ENCODE data around the gene RAI1. TPM values are rescaled to one million over a fixed set of nuclear protein-coding genes. Genes with fewer than 3 reads are reported as not detected.

RAI1 gene
- polyA plus RNA-seq, 2 of the 4 experiments (the other 2 are of a cell fraction): 3.5 to 23.8 TPM

DNA sequence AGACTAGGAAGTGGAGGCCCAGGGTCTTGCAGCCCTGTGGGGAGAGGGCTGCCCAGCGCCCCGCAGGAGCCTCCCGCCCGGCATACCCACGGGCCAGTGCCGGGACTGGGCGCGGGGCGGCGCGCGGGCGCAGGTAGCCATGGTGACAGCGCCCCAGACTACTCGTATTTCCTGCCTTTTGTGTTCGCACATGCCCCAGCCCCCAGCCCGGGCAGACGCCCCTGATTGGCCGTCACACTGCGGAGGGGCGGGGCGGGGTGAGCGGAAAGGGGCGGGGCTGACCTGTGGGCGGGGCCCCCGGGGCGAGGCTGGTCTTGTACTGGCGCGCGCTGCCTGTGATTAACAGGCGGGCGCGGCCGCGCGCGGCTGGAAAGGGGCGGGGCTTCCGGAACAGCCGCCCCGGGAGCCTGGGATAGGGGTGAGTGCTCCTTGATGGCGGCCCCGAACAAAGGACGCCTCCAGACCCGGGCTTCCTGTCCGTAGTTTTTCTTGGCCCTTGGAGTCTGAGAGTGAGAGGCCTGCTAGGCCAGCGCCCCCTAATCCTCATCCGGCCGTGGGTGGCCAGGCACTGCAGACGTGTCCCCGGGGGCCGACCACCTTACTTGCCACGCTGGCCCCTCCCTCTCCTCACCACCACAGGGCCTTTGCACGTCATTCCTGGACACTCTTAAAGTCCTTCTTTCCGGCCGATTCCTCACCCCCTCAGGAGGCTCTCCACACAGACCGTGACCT lies 71.0 kb downstream of the RAI1 start (continued):
- TF ChIP-seq HMGXB4 (CRISPR knock-in tag; IDR thresholded peaks at IDR 0.05; ENCODE audit: borderline replicate concordance) (no peak), ZNF302 (CRISPR knock-in tag; IDR thresholded peaks at IDR 0.05) (no peak), HOXB13 (CRISPR knock-in tag; IDR thresholded peaks at IDR 0.05; ENCODE audit: low read depth) (0 out of 2 replicates have a peak, but pooled peaks have one; percentile 12), MAZ (IDR thresholded peaks at IDR 0.05; ENCODE audit: borderline replicate concordance, low read depth, low read length) (no peak), KDM1A (IDR thresholded peaks at IDR 0.05; ENCODE audit: low read depth) (peak; percentile 99), HOXB5 (CRISPR knock-in tag; IDR thresholded peaks at IDR 0.05) (no peak), EP300 (IDR thresholded peaks at IDR 0.05) (no peak), FOSB (CRISPR knock-in tag; IDR thresholded peaks at IDR 0.05) (peak; percentile 65; the same call in 1 of the 2 replicates), FOSL2 (IDR thresholded peaks at IDR 0.05) (no peak), FOSL2 (CRISPR knock-in tag; IDR thresholded peaks at IDR 0.05) (no peak), TP53 (CRISPR knock-in tag; IDR thresholded peaks at IDR 0.05) (no peak; the same call in 1 of the 2 replicates), CHD4 (IDR thresholded peaks at IDR 0.05; ENCODE audit: borderline replicate concordance) (peak; percentile 95; the same call in 1 of the 2 replicates), HOXA7 (CRISPR knock-in tag; IDR thresholded peaks at IDR 0.05) (no peak), SREBF2 (IDR thresholded peaks at IDR 0.05) (no peak), SMC3 (IDR thresholded peaks at IDR 0.05) (peak; percentile 51; the same call in 2 of the 3 replicates), HEYL (CRISPR knock-in tag; IDR thresholded peaks at IDR 0.05) (no peak; the same call in 1 of the 2 replicates), TFCP2L1 (CRISPR knock-in tag; IDR thresholded peaks at IDR 0.05) (no peak), RCOR1 (IDR thresholded peaks at IDR 0.05; ENCODE audit: low read depth, low read length) (peak; percentile 56; the same call in 1 of the 2 replicates), ESRRA (IDR thresholded peaks at IDR 0.05; ENCODE audit: borderline replicate concordance, low read length) (no peak), POLR2A (IDR thresholded peaks at IDR 0.05; ENCODE audit: low read length) (peak; percentile 28; the same call in 1 of the 2 replicates)
- TF ChIP-seq, protein P1, sequence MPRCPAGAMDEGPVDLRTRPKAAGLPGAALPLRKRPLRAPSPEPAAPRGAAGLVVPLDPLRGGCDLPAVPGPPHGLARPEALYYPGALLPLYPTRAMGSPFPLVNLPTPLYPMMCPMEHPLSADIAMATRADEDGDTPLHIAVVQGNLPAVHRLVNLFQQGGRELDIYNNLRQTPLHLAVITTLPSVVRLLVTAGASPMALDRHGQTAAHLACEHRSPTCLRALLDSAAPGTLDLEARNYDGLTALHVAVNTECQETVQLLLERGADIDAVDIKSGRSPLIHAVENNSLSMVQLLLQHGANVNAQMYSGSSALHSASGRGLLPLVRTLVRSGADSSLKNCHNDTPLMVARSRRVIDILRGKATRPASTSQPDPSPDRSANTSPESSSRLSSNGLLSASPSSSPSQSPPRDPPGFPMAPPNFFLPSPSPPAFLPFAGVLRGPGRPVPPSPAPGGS (IDR thresholded peaks at IDR 0.05): no peak
- TF ChIP-seq, protein P2, sequence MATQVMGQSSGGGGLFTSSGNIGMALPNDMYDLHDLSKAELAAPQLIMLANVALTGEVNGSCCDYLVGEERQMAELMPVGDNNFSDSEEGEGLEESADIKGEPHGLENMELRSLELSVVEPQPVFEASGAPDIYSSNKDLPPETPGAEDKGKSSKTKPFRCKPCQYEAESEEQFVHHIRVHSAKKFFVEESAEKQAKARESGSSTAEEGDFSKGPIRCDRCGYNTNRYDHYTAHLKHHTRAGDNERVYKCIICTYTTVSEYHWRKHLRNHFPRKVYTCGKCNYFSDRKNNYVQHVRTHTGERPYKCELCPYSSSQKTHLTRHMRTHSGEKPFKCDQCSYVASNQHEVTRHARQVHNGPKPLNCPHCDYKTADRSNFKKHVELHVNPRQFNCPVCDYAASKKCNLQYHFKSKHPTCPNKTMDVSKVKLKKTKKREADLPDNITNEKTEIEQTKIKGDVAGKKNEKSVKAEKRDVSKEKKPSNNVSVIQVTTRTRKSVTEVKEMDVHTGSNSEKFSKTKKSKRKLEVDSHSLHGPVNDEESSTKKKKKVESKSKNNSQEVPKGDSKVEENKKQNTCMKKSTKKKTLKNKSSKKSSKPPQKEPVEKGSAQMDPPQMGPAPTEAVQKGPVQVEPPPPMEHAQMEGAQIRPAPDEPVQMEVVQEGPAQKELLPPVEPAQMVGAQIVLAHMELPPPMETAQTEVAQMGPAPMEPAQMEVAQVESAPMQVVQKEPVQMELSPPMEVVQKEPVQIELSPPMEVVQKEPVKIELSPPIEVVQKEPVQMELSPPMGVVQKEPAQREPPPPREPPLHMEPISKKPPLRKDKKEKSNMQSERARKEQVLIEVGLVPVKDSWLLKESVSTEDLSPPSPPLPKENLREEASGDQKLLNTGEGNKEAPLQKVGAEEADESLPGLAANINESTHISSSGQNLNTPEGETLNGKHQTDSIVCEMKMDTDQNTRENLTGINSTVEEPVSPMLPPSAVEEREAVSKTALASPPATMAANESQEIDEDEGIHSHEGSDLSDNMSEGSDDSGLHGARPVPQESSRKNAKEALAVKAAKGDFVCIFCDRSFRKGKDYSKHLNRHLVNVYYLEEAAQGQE (IDR thresholded peaks at IDR 0.05): no peak
- TF ChIP-seq, protein P3, sequence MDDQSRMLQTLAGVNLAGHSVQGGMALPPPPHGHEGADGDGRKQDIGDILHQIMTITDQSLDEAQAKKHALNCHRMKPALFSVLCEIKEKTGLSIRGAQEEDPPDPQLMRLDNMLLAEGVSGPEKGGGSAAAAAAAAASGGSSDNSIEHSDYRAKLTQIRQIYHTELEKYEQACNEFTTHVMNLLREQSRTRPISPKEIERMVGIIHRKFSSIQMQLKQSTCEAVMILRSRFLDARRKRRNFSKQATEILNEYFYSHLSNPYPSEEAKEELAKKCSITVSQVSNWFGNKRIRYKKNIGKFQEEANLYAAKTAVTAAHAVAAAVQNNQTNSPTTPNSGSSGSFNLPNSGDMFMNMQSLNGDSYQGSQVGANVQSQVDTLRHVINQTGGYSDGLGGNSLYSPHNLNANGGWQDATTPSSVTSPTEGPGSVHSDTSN (IDR thresholded peaks at IDR 0.05): no peak

All from A549 (cell line).